ENCODE results near the gene HES1. TPM values are rescaled to one million over a fixed set of nuclear protein-coding genes. Genes with fewer than 3 reads are reported as not detected.

HES1 gene
- total and polyA plus RNA-seq, 12 donors, result 12.4 to 59.3 (median 33.2) TPM

- no peak overlapping the region for H3K27ac ChIP-seq
- TF ChIP-seq, protein P1, sequence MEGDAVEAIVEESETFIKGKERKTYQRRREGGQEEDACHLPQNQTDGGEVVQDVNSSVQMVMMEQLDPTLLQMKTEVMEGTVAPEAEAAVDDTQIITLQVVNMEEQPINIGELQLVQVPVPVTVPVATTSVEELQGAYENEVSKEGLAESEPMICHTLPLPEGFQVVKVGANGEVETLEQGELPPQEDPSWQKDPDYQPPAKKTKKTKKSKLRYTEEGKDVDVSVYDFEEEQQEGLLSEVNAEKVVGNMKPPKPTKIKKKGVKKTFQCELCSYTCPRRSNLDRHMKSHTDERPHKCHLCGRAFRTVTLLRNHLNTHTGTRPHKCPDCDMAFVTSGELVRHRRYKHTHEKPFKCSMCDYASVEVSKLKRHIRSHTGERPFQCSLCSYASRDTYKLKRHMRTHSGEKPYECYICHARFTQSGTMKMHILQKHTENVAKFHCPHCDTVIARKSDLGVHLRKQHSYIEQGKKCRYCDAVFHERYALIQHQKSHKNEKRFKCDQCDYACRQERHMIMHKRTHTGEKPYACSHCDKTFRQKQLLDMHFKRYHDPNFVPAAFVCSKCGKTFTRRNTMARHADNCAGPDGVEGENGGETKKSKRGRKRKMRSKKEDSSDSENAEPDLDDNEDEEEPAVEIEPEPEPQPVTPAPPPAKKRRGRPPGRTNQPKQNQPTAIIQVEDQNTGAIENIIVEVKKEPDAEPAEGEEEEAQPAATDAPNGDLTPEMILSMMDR (IDR thresholded peaks at IDR 0.05), result no peak
- no peak for TF ChIP-seq POLR2A (IDR thresholded peaks at IDR 0.05)
- DNase-seq, result no peak
- no peaks in the 10 kb centered on the region for H3K36me3 ChIP-seq (replicated peaks in 1 of 2)
- intact Hi-C loops (cut with DNase I), result no loop called here
- no peaks in the 10 kb centered on the region for H3K27me3 ChIP-seq
- no peaks in the 10 kb centered on the region for H3K9me3 ChIP-seq (replicated peaks in 1 of 3)
- H3K4me3 ChIP-seq, result no peak overlapping the region
- WGBS, 4 donors, result 63 to 74% (median 69%) methylated on average over 10 of the region's 10 CpGs
- no peaks in the 10 kb centered on the region for H3K4me1 ChIP-seq (replicated peaks in 1 of 2)
These were observed 36.7 kb upstream of the HES1 start for GRCh38 chr3:194099215-194099614.

DNA sequence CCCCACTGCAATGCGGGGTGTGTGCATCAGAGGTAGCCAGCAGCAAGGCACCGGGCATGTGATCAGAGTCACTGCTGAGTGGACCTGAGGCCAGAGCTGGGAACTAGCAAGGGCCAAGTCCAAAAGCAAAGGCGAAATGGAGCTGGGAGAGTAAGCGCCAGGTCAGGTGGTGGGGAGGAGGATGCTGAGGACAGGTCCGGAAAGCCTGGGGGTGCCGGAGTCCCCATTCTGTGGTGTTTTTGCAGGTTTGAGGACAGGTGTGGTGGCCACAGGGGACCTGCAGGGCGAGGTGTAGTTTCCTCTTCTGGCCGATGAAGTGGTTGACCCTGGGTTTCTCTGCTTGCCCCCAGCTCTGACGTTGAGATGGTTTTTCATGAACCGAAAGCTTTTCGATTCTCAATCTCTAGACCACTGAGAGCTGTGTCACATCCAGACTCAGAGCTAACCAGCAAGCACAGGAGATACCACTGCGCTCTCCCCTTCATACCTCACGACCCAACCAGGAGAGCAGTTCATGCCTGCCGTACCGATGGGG lies 35.0 kb upstream of the HES1 start:
- DNase-seq, result no peak
- Histone ChIP-seq H3K27ac (no peak overlapping the region), H3K27me3 (no peaks in the 10 kb centered on the region), H3K4me3 (no peak overlapping the region), H3K36me3 (replicated peaks in 1 of 2) (no peaks in the 10 kb centered on the region), H3K4me1 (replicated peaks in 1 of 2) (no peaks in the 10 kb centered on the region), H3K9me3 (replicated peaks in 1 of 3) (no peaks in the 10 kb centered on the region)
- TF ChIP-seq POLR2A (IDR thresholded peaks at IDR 0.05), result no peak
- TF ChIP-seq, protein P1 (IDR thresholded peaks at IDR 0.05), result no peak
- intact Hi-C loops (cut with DNase I), result no loop called here
- WGBS, 4 donors, result 87 to 95% (median 90%) methylated on average over 10 to 15 of the region's 15 CpGs

- Histone ChIP-seq H3K4me3 (no peak overlapping the region), H3K4me1 (replicated peaks in 1 of 2) (no peaks in the 10 kb centered on the region), H3K36me3 (replicated peaks in 1 of 2) (no peaks in the 10 kb centered on the region), H3K9me3 (replicated peaks in 1 of 3) (no peaks in the 10 kb centered on the region), H3K27ac (no peak overlapping the region), H3K27me3 (no peaks in the 10 kb centered on the region)
- WGBS, 4 donors, result 90 to 95% (median 93%) methylated on average over 7 of the region's 7 CpGs
- DNase-seq, result no peak
- intact Hi-C loops (cut with DNase I), result no loop called here
- TF ChIP-seq, protein P1 (IDR thresholded peaks at IDR 0.05), result no peak
- no peak for TF ChIP-seq POLR2A (IDR thresholded peaks at IDR 0.05)
These were observed 34.1 kb upstream of the HES1 start for GRCh38 chr3:194101592-194102432.

GRCh38 chr3:194102436-194102835 lies 33.5 kb upstream of the HES1 start:
- intact Hi-C loops (cut with DNase I), result no loop called here
- TF ChIP-seq, protein P1 (IDR thresholded peaks at IDR 0.05), result no peak
- TF ChIP-seq POLR2A (IDR thresholded peaks at IDR 0.05), result no peak
- no peak for DNase-seq
- H3K27ac ChIP-seq, result no peak overlapping the region
- no peaks in the 10 kb centered on the region for H3K36me3 ChIP-seq (replicated peaks in 1 of 2)
- H3K27me3 ChIP-seq, result no peaks in the 10 kb centered on the region
- no peaks in the 10 kb centered on the region for H3K4me1 ChIP-seq (replicated peaks in 1 of 2)
- WGBS, 4 donors, result 81 to 84% (median 83%) methylated on average over 5 of the region's 5 CpGs
- no peak overlapping the region for H3K4me3 ChIP-seq
- no peaks in the 10 kb centered on the region for H3K9me3 ChIP-seq (replicated peaks in 1 of 3)

Measured in adrenal gland (tissue), 12 donors.